Neuronal stem cell (in vitro differentiated cells): ENCODE data around the gene MYOG.

Experiments used
- DNase-seq: peaks from one replicate; pipeline ENCODE4 v3.0.0-alpha.2; 2013; ENCODE audit warnings: low spot score
- H2AFZ ChIP-seq: one replicate; pipeline ENCODE4 v1.6.1; 2013; ENCODE audit warnings: mild to moderate bottlenecking, low read length, inconsistent platforms
- H2AK5ac ChIP-seq: 2 replicates; pipeline ENCODE4 v1.6.1; 2013; ENCODE audit warnings: low read depth, mild to moderate bottlenecking, inconsistent platforms, low read length, moderate library complexity, mixed read lengths
- H2BK120ac ChIP-seq: 2 replicates; pipeline ENCODE4 v1.6.1; 2013; ENCODE audit warnings: low read depth, mild to moderate bottlenecking, inconsistent platforms, low read length, moderate library complexity, mixed read lengths
- H2BK12ac ChIP-seq: one replicate; pipeline ENCODE4 v1.6.1; 2013; ENCODE audit warnings: low read length, inconsistent platforms
- H2BK15ac ChIP-seq: 2 replicates; pipeline ENCODE4 v1.6.1; 2013; ENCODE audit warnings: mild to moderate bottlenecking, low read length, inconsistent platforms, mixed read lengths
- H2BK5ac ChIP-seq: one replicate; pipeline ENCODE4 v1.6.1; 2013; ENCODE audit warnings: inconsistent platforms, mild to moderate bottlenecking, low read length, moderate library complexity
- H3K14ac ChIP-seq: one replicate; pipeline ENCODE4 v1.6.1; 2013; ENCODE audit warnings: low read length, inconsistent platforms
- H3K18ac ChIP-seq: 2 replicates; pipeline ENCODE4 v1.6.1; 2013; ENCODE audit warnings: low read length, inconsistent platforms
- H3K23ac ChIP-seq: 2 replicates; pipeline ENCODE4 v1.6.1; 2013; ENCODE audit warnings: low read depth, mild to moderate bottlenecking, mixed read lengths, low read length, inconsistent platforms; ENCODE audit not compliant: poor library complexity
- H3K27ac ChIP-seq: replicated peaks from 3 replicates; pipeline ENCODE4 v1.5.1; 2013; ENCODE audit warnings: low read length, inconsistent platforms
- H3K27me3 ChIP-seq, 3 experiments: 2 replicates each; pipeline ENCODE4 v1.6.1; 2013; ENCODE audit warnings: low read length in 3 of 3, mild to moderate bottlenecking in 2 of 3, inconsistent platforms in 1 of 3, low read depth in 1 of 3, mixed read lengths in 1 of 3, moderate library complexity in 1 of 3; ENCODE audit not compliant: control insufficient read depth in 3 of 3, insufficient read depth in 3 of 3
- H3K36me3 ChIP-seq, 2 donors: replicated peaks in 1 of 2; 2 replicates each; pipeline ENCODE4 v1.6.1; 2013; ENCODE audit warnings: low read length in 2 of 2; ENCODE audit not compliant: control insufficient read depth in 2 of 2, insufficient read depth in 2 of 2
- H3K4ac ChIP-seq: 2 replicates; pipeline ENCODE4 v1.6.1; 2013; ENCODE audit warnings: inconsistent platforms, mild to moderate bottlenecking, low read length, moderate library complexity
- H3K4me1 ChIP-seq, 2 donors: 1 replicate in 1 of 2; 2 replicates in 1 of 2; pipeline ENCODE4 v1.6.1; 2013; ENCODE audit warnings: low read length in 2 of 2, low read depth in 1 of 2; ENCODE audit not compliant: control insufficient read depth in 2 of 2, insufficient read depth in 1 of 2
- H3K4me2 ChIP-seq: one replicate; pipeline ENCODE4 v1.6.1; 2013; ENCODE audit warnings: mild to moderate bottlenecking, low read length, inconsistent platforms; ENCODE audit not compliant: insufficient read depth, poor library complexity, severe bottlenecking
- H3K4me3 ChIP-seq, 2 donors: 2 replicates each; pipeline ENCODE4 v1.5.1; 2013; ENCODE audit warnings: low read length in 2 of 2, mild to moderate bottlenecking in 2 of 2, inconsistent platforms in 1 of 2, moderate library complexity in 1 of 2
- H3K79me1 ChIP-seq: one replicate; pipeline ENCODE4 v1.6.1; 2013; ENCODE audit warnings: low read depth, mild to moderate bottlenecking, inconsistent platforms, low read length, moderate library complexity
- H3K9ac ChIP-seq: one replicate; pipeline ENCODE4 v1.6.1; 2013; ENCODE audit warnings: mild to moderate bottlenecking, low read depth, low read length, inconsistent platforms; ENCODE audit not compliant: poor library complexity
- H3K9me3 ChIP-seq, 2 donors: replicated peaks in 1 of 2; 2 replicates each; pipeline versions ENCODE3 to v1.6.1; 2013; ENCODE audit warnings: low read length in 2 of 2, mild to moderate bottlenecking in 2 of 2, inconsistent platforms in 1 of 2, low read depth in 1 of 2, mixed read lengths in 1 of 2, moderate library complexity in 1 of 2; ENCODE audit not compliant: control insufficient read depth in 2 of 2, insufficient read depth in 1 of 2
- H4K8ac ChIP-seq: one replicate; pipeline ENCODE4 v1.6.1; 2013; ENCODE audit warnings: low read depth, mild to moderate bottlenecking, inconsistent platforms, low read length, moderate library complexity
- H4K91ac ChIP-seq: one replicate; pipeline ENCODE4 v1.6.1; 2013; ENCODE audit warnings: low read length, low read depth, mild to moderate bottlenecking, inconsistent platforms; ENCODE audit not compliant: poor library complexity
- WGBS, 2 donors: extraction: QIAGEN DNeasy Blood & Tissue Kit; methylation state at CpG; one replicate each; pipeline ENCODE4 v1.1.7; 2013; ENCODE audit warnings: missing lambda C conversion rate in 2 of 2, mixed read lengths in 1 of 2; ENCODE audit not compliant: insufficient read length in 2 of 2, insufficient replicate concordance in 1 of 2; ENCODE audit errors: extremely low coverage in 2 of 2; 5-methylcytosine and 5-hydroxymethylcytosine counted together

The MYOG gene

GRCh38 chr1:203099805-203100515, 14.1 kb upstream of the MYOG start:
- Histone ChIP-seq H2AK5ac (no peak overlapping the region), H3K36me3 (no peaks in the 10 kb centered on the region), H3K4me1 (no peaks in the 10 kb centered on the region), H3K23ac (no peak overlapping the region), H3K4me2 (no peak overlapping the region), H3K4me3 (no peak overlapping the region), H3K9me3 (peaks cover 4 to 9% of the 10 kb centered on the region in 2 donors), H2BK12ac (no peak overlapping the region), H3K18ac (peak overlapping the region; percentile 72), H3K4ac (peak overlapping the region; percentile 57), H2BK120ac (no peak overlapping the region), H3K27me3 (no peaks in the 10 kb centered on the region), H3K79me1 (no peaks in the 10 kb centered on the region), H4K91ac (no peak overlapping the region), H3K9ac (peak overlapping the region; percentile 34), H3K14ac (no peak overlapping the region), H2BK15ac (no peak overlapping the region), H2BK5ac (peak overlapping the region; percentile 63), H3K27ac (no peak overlapping the region), H2AFZ (no peak overlapping the region), H4K8ac (no peak overlapping the region)
- no CpG with 5 or more reads among the region's 7 CpGs for WGBS, 2 donors
- DNase-seq = no peak

- WGBS, 2 donors = no CpG with 5 or more reads among the region's 8 CpGs
- Histone ChIP-seq H3K27ac (no peak overlapping the region), H4K8ac (no peak overlapping the region), H2BK5ac (no peak overlapping the region), H2BK15ac (no peak overlapping the region), H2AK5ac (no peak overlapping the region), H3K27me3 (no peaks in the 10 kb centered on the region), H3K18ac (no peak overlapping the region), H3K23ac (no peak overlapping the region), H2BK12ac (no peak overlapping the region), H3K4me3 (no peak overlapping the region), H3K79me1 (no peaks in the 10 kb centered on the region), H3K4me1 (no peaks in the 10 kb centered on the region), H2AFZ (no peak overlapping the region), H3K9me3 (peaks cover 4 to 12% of the 10 kb centered on the region in 2 donors), H3K14ac (no peak overlapping the region), H3K4ac (no peak overlapping the region), H3K4me2 (no peak overlapping the region), H3K9ac (no peak overlapping the region), H4K91ac (no peak overlapping the region), H3K36me3 (no peaks in the 10 kb centered on the region), H2BK120ac (no peak overlapping the region)
- no peak for DNase-seq
Measured at GRCh38 chr1:203098914-203099520, 13.2 kb upstream of the MYOG start.

- H3K27ac ChIP-seq = no peak overlapping the region
- H3K18ac ChIP-seq = no peak overlapping the region
- no peak for DNase-seq
Measured at GRCh38 chr1:203098445-203098844, 12.6 kb upstream of the MYOG start.

GRCh38 chr1:203097001-203097400, 11.2 kb upstream of the MYOG start:
- Histone ChIP-seq H2AK5ac (no peak overlapping the region), H2BK120ac (no peak overlapping the region), H3K18ac (no peak overlapping the region), H3K36me3 (no peaks in the 10 kb centered on the region), H3K4me3 (no peak overlapping the region), H2BK12ac (no peak overlapping the region), H2AFZ (no peak overlapping the region), H2BK5ac (no peak overlapping the region), H2BK15ac (no peak overlapping the region), H3K9me3 (peaks cover 4 to 12% of the 10 kb centered on the region in 2 donors), H3K27ac (no peak overlapping the region), H3K23ac (no peak overlapping the region), H3K79me1 (no peaks in the 10 kb centered on the region), H3K9ac (no peak overlapping the region), H3K14ac (no peak overlapping the region), H3K4me1 (no peaks in the 10 kb centered on the region), H3K4ac (no peak overlapping the region), H4K8ac (no peak overlapping the region), H3K4me2 (no peak overlapping the region), H4K91ac (no peak overlapping the region), H3K27me3 (no peaks in the 10 kb centered on the region)
- no CpG with 5 or more reads among the region's 1 CpG for WGBS, 2 donors
- no peak for DNase-seq

More at GRCh38 chr1:203098445-203098844, 12.6 kb upstream of the MYOG start:
- Histone ChIP-seq H4K8ac (no peak overlapping the region), H3K23ac (no peak overlapping the region), H4K91ac (no peak overlapping the region), H2BK5ac (no peak overlapping the region), H2BK12ac (no peak overlapping the region), H2AK5ac (no peak overlapping the region), H3K27me3 (no peaks in the 10 kb centered on the region), H3K14ac (no peak overlapping the region), H3K36me3 (no peaks in the 10 kb centered on the region), H3K79me1 (no peaks in the 10 kb centered on the region), H3K9ac (no peak overlapping the region), H3K4me3 (no peak overlapping the region), H2BK15ac (no peak overlapping the region), H2AFZ (no peak overlapping the region), H3K4me1 (no peaks in the 10 kb centered on the region), H3K4me2 (no peak overlapping the region), H3K4ac (no peak overlapping the region), H2BK120ac (no peak overlapping the region), H3K9me3 (peaks cover 4 to 12% of the 10 kb centered on the region in 2 donors)
- WGBS, 2 donors = no CpG with 5 or more reads among the region's 1 CpG
